CD14-positive monocyte (primary cell): ENCODE results near the gene TRAM2. TPM values are rescaled to one million over a fixed set of nuclear protein-coding genes. Genes with fewer than 3 reads are reported as not detected.
A peak's percentile ranks its signal among the peaks of the same experiment; 100 is the strongest.

Experiments used
- DNase-seq, 3 donors: peaks; one replicate each; pipeline ENCODE4 v3.0.0-alpha.2; 2011 to 2022
- H2AFZ ChIP-seq: 2 replicates; pipeline ENCODE4 v1.6.0; 2012; ENCODE audit warnings: mild to moderate bottlenecking, low read depth, low read length, inconsistent platforms; ENCODE audit not compliant: insufficient read depth, poor library complexity, severe bottlenecking
- H3K27ac ChIP-seq, 2 donors: 1 replicate in 1 of 2; 2 replicates in 1 of 2; pipeline ENCODE4 v1.5.1; 2012 to 2013; ENCODE audit warnings: low read length in 2 of 2, control low read depth in 1 of 2, inconsistent platforms in 1 of 2, low read depth in 1 of 2, mild to moderate bottlenecking in 1 of 2
- H3K27me3 ChIP-seq, 2 donors: one replicate each; pipeline versions ENCODE4 v1.6.0 to v1.6.1; 2011 to 2013; ENCODE audit warnings: low read length in 2 of 2; ENCODE audit not compliant: control insufficient read depth in 2 of 2, insufficient read depth in 2 of 2
- H3K36me3 ChIP-seq, 2 donors: replicated peaks in 1 of 2; 1 replicate in 1 of 2; 2 replicates in 1 of 2; pipeline versions ENCODE4 v1.5.1 to v1.6.1; 2012 to 2013; ENCODE audit warnings: low read length in 2 of 2, control low read depth in 1 of 2, inconsistent platforms in 1 of 2, mild to moderate bottlenecking in 1 of 2; ENCODE audit not compliant: insufficient read depth in 2 of 2, control insufficient read depth in 1 of 2
- H3K4me1 ChIP-seq, 2 donors: 1 replicate in 1 of 2; 2 replicates in 1 of 2; pipeline versions ENCODE4 v1.5.1 to v1.6.1; 2012 to 2013; ENCODE audit warnings: low read length in 2 of 2, control low read depth in 1 of 2, inconsistent platforms in 1 of 2, mild to moderate bottlenecking in 1 of 2, moderate library complexity in 1 of 2; ENCODE audit not compliant: insufficient read depth in 2 of 2, control insufficient read depth in 1 of 2
- H3K4me2 ChIP-seq: replicated peaks from 2 replicates; pipeline ENCODE3; 2012; ENCODE audit warnings: low read length, moderate library complexity, mild to moderate bottlenecking; ENCODE audit not compliant: poor library complexity, severe bottlenecking; ENCODE audit errors: extremely low read depth
- H3K4me3 ChIP-seq, 3 experiments: fragments of 200-600 bp in 1 of 3; sonication (generic) in 1 of 3; replicated peaks in 1 of 3; 1 replicate in 2 of 3; 2 replicates in 1 of 3; pipeline ENCODE4 v1.5.1; 2011 to 2013; ENCODE audit warnings: low read length in 3 of 3, mild to moderate bottlenecking in 3 of 3, control low read depth in 2 of 3, low read depth in 2 of 3, inconsistent platforms in 1 of 3, moderate library complexity in 1 of 3
- H3K79me2 ChIP-seq: 2 replicates; pipeline ENCODE4 v1.6.0; 2012; ENCODE audit warnings: mild to moderate bottlenecking, control low read depth, inconsistent platforms, low read length, moderate library complexity; ENCODE audit not compliant: insufficient read depth
- H3K9ac ChIP-seq: 2 replicates; pipeline ENCODE4 v1.6.0; 2017; ENCODE audit warnings: low read length, mild to moderate bottlenecking; ENCODE audit not compliant: insufficient read depth, poor library complexity, severe bottlenecking
- H3K9me3 ChIP-seq, 2 donors: replicated peaks in 1 of 2; 1 replicate in 1 of 2; 2 replicates in 1 of 2; pipeline versions ENCODE4 v1.5.1 to v1.6.1; 2012 to 2013; ENCODE audit warnings: low read length in 2 of 2, control low read depth in 1 of 2; ENCODE audit not compliant: control insufficient read depth in 1 of 2, insufficient read depth in 1 of 2
- H4K20me1 ChIP-seq: 2 replicates; pipeline ENCODE4 v1.6.0; 2012; ENCODE audit warnings: mild to moderate bottlenecking, low read length, control low read depth, moderate library complexity; ENCODE audit not compliant: insufficient read depth
- H3K27ac Mint-ChIP-seq, 7 donors: one replicate each; pipeline ENCODE4 v1.8.0; 2020; ENCODE audit warnings: mild to moderate bottlenecking in 7 of 7, mixed read lengths in 7 of 7, moderate library complexity in 6 of 7, inconsistent platforms in 2 of 7
- H3K27me3 Mint-ChIP-seq, 3 donors: one replicate each; pipeline ENCODE4 v1.8.0; 2021 to 2022; ENCODE audit warnings: low read depth in 3 of 3, mild to moderate bottlenecking in 3 of 3, mixed read lengths in 3 of 3, moderate library complexity in 3 of 3, inconsistent platforms in 1 of 3
- H3K36me3 Mint-ChIP-seq, 2 donors: one replicate each; pipeline ENCODE4 v1.8.0; 2020; ENCODE audit warnings: mixed read lengths in 2 of 2, inconsistent platforms in 1 of 2, mild to moderate bottlenecking in 1 of 2
- H3K4me1 Mint-ChIP-seq: one replicate; pipeline ENCODE4 v1.8.0; 2020; ENCODE audit warnings: mild to moderate bottlenecking, mixed read lengths
- H3K4me3 Mint-ChIP-seq, 2 donors: one replicate each; pipeline ENCODE4 v1.8.0; 2020; ENCODE audit warnings: mild to moderate bottlenecking in 2 of 2, mixed read lengths in 2 of 2, moderate library complexity in 1 of 2
- H3K9me3 Mint-ChIP-seq, 7 donors: one replicate each; pipeline ENCODE4 v1.8.0; 2020 to 2022; ENCODE audit warnings: mixed read lengths in 7 of 7, mild to moderate bottlenecking in 6 of 7, moderate library complexity in 6 of 7, inconsistent platforms in 2 of 7
- WGBS: methylation state at CpG from one replicate; pipeline ENCODE4 v1.1.5; 2013; ENCODE audit warnings: missing lambda C conversion rate; ENCODE audit not compliant: insufficient coverage; 5-methylcytosine and 5-hydroxymethylcytosine counted together
- intact Hi-C, 2 donors: fragments of 100-400 bp; cut with micrococcal nuclease; formaldehyde crosslinking; loops; one replicate each; pipeline versions ENCODE4 v1.15.0 to v1.15.1; 2023
- polyA plus RNA-seq, 3 donors: library from polyadenylated mRNA; depleted of rRNA in 1 of 3; unstranded in 2 of 3; stranded (reverse) in 1 of 3; fragments of 300-500 nt in 2 of 3; fragments of >200 nt in 1 of 3; fragmentation: Illumina TruSeq in 2 of 3; gene quantifications; 1 replicate in 2 of 3; 2 replicates in 1 of 3; pipeline ENCODE4 v1.2.3, GENCODE V29; 2012 to 2021
- TF ChIP-seq, protein P1 (sequence below): fragments of 200-600 bp; IDR thresholded peaks from one replicate; pipeline ENCODE4 v1.8.0; 2022; ENCODE audit warnings: antibody characterized with exemption, mild to moderate bottlenecking

TRAM2 gene
- polyA plus RNA-seq, 3 donors, result 4.7 to 11.7 (median 5.9) TPM

DNA sequence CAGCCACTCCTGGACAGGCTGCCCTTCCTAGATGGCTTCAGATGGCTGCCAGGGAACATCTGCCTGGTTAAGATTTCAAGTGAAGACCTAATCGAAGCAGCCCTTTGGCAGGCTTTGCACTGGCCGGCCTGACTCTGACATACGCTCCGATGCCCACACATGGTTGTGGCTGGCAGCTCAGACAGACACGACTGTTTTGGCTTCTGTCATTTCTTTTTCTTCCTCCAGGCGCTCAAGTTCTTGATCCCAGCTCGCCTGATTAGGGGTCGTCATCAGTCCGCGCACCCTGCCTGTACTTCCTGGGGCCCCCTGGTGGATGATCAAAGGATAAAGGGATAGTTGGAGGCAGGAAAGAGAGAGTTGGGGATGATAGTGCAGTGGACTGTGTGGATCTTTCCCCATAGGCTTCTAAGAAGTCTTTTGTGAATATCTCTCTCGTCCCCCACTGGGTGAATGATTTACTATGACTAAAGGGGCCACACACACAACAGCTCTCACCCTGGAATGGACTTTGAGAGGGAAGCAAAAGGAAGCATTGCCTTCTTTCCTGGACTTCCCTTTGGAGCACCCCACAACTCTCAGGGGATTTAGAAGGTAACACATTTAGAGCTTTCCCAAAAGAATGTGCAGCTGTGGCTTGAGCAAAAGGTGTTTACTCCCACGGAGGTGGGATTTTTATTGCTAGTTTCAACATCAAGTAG is 21.4 kb upstream of the TRAM2 start:
- Histone ChIP-seq H3K79me2 (no peaks in the 10 kb centered on the region), H3K4me2 (peak overlapping the region; percentile 33), H3K36me3 (no peaks in the 10 kb centered on the region), H3K4me3 (peak overlapping the region in 1 of 3 experiments; percentile 26), H2AFZ (peak overlapping the region; percentile 66), H3K9ac (no peak overlapping the region), H3K27ac (peak overlapping the region in 1 of 2 donors; percentile 69), H3K27me3 (no peaks in the 10 kb centered on the region), H3K9me3 (no peaks in the 10 kb centered on the region), H4K20me1 (no peaks in the 10 kb centered on the region), H3K4me1 (peaks cover 55 to 59% of the 10 kb centered on the region in 2 donors)
- peak in 2 of 3 donors; percentile 13 to 28 for DNase-seq
- peaks cover 0 to 4% (median 4%) of the 10 kb centered on the region in 3 donors for H3K27me3 Mint-ChIP-seq
- H3K4me1 Mint-ChIP-seq, result peaks cover 58% of the 10 kb centered on the region
- TF ChIP-seq, protein P1, sequence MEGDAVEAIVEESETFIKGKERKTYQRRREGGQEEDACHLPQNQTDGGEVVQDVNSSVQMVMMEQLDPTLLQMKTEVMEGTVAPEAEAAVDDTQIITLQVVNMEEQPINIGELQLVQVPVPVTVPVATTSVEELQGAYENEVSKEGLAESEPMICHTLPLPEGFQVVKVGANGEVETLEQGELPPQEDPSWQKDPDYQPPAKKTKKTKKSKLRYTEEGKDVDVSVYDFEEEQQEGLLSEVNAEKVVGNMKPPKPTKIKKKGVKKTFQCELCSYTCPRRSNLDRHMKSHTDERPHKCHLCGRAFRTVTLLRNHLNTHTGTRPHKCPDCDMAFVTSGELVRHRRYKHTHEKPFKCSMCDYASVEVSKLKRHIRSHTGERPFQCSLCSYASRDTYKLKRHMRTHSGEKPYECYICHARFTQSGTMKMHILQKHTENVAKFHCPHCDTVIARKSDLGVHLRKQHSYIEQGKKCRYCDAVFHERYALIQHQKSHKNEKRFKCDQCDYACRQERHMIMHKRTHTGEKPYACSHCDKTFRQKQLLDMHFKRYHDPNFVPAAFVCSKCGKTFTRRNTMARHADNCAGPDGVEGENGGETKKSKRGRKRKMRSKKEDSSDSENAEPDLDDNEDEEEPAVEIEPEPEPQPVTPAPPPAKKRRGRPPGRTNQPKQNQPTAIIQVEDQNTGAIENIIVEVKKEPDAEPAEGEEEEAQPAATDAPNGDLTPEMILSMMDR, result peak; percentile 64
- H3K4me3 Mint-ChIP-seq, result peak overlapping the region; percentile 58 to 65
- H3K27ac Mint-ChIP-seq, result peak overlapping the region in 1 of 7 donors; percentile 67
- WGBS, result 59% methylated on average over 5 of the region's 12 CpGs
- intact Hi-C loops, result no loop called here
- H3K36me3 Mint-ChIP-seq, result no peaks in the 10 kb centered on the region
- no peaks in the 10 kb centered on the region for H3K9me3 Mint-ChIP-seq

DNA sequence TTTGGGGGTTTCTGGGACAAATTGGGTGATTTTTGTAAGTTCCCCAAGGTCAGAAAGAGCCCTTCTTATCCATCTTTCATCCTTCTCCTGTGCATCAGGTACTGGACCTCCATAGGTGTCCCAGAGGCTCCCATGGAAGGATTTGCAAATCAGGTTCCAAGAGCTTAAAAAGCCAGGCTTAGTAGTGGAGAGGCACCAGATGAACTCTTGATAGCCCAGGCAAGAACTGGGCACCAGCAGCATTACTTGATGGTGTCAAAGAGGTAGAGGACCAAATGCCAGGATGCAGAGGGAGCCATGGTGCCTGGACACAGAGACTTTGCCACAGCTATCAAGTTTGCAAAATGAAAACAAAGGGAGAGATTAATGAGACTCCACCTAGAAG is 20.9 kb upstream of the TRAM2 start:
- Histone ChIP-seq H3K27me3 (no peaks in the 10 kb centered on the region), H3K27ac (peak overlapping the region in 1 of 2 donors; percentile 69), H3K36me3 (no peaks in the 10 kb centered on the region), H3K9ac (no peak overlapping the region), H2AFZ (peak overlapping the region; percentile 66), H3K9me3 (no peaks in the 10 kb centered on the region), H3K4me3 (peak overlapping the region in 1 of 3 experiments; percentile 26), H4K20me1 (no peaks in the 10 kb centered on the region), H3K4me2 (peak overlapping the region; percentile 33), H3K4me1 (peaks cover 54 to 55% of the 10 kb centered on the region in 2 donors), H3K79me2 (no peaks in the 10 kb centered on the region)
- peaks cover 0 to 4% (median 4%) of the 10 kb centered on the region in 3 donors for H3K27me3 Mint-ChIP-seq
- DNase-seq, result no peak
- intact Hi-C loops, result no loop called here
- H3K27ac Mint-ChIP-seq, result peak overlapping the region in 3 of 7 donors; percentile 31 to 67 (median 59)
- TF ChIP-seq, protein P1, result no peak
- H3K4me3 Mint-ChIP-seq, result peak overlapping the region in 1 of 2 donors; percentile 65
- H3K9me3 Mint-ChIP-seq, result no peaks in the 10 kb centered on the region
- peaks cover 53% of the 10 kb centered on the region for H3K4me1 Mint-ChIP-seq
- no peaks in the 10 kb centered on the region for H3K36me3 Mint-ChIP-seq
